B cell (primary cell): Measurements from ENCODE around the gene MYMX. TPM values are rescaled to one million over a fixed set of nuclear protein-coding genes. Genes with fewer than 3 reads are reported as not detected.
A peak's percentile ranks its signal among the peaks of the same experiment; 100 is the strongest.

Experiments
- ATAC-seq: fragments of 200-7000 bp; cut with Tn5 transposase; one replicate; pipeline ENCODE4 v1.10.0; 2021; ENCODE audit warnings: low read depth, mild to moderate bottlenecking, moderate number of reproducible peaks, moderate library complexity
- CTCF ChIA-PET: fragments of 350-600 bp; sonication (Branson Sonifier 250); formaldehyde crosslinking; loops from one replicate; lab custom pipeline; 2021; ENCODE audit warnings: antibody characterized with exemption, inconsistent platforms; lab: Charles Lee
- POLR2A ChIA-PET: fragments of 350-600 bp; sonication (Branson Sonifier 250); formaldehyde crosslinking; loops from one replicate; lab custom pipeline; 2021; ENCODE audit warnings: antibody characterized with exemption; lab: Charles Lee
- DNase-seq: peaks from one replicate; pipeline ENCODE4 v3.0.0; 2013
- H2AFZ ChIP-seq: 2 replicates; pipeline ENCODE4 v1.6.1; 2012; ENCODE audit warnings: mild to moderate bottlenecking, low read depth, low read length; ENCODE audit not compliant: insufficient read depth, poor library complexity, severe bottlenecking
- H3K27ac ChIP-seq, 2 donors: 1 replicate in 1 of 2; 2 replicates in 1 of 2; pipeline ENCODE4 v1.5.1; 2012 to 2013; ENCODE audit warnings: low read length in 2 of 2, mild to moderate bottlenecking in 2 of 2, moderate library complexity in 1 of 2
- H3K27me3 ChIP-seq, 4 experiments: fragments of 200-600 bp in 1 of 4; sonication (generic) in 1 of 4; replicated peaks in 1 of 4; 1 replicate in 2 of 4; 2 replicates in 2 of 4; pipeline versions ENCODE4 v1.6.1 to v1.7.0; 2013 to 2016; ENCODE audit warnings: low read length in 3 of 4, mild to moderate bottlenecking in 2 of 4, mixed read lengths in 1 of 4, moderate library complexity in 1 of 4; ENCODE audit not compliant: insufficient read depth in 4 of 4, control insufficient read depth in 3 of 4; ENCODE audit errors: control extremely low read depth in 1 of 4
- H3K36me3 ChIP-seq, 2 experiments: replicated peaks in 1 of 2; 1 replicate in 1 of 2; 2 replicates in 1 of 2; pipeline versions ENCODE4 v1.6.1 to v1.7.1; 2013; ENCODE audit warnings: low read length in 1 of 2; ENCODE audit not compliant: insufficient read depth in 2 of 2, control insufficient read depth in 1 of 2; ENCODE audit errors: control extremely low read depth in 1 of 2, extremely low read depth in 1 of 2
- H3K4me1 ChIP-seq, 2 donors: fragments of 200-600 bp in 1 of 2; sonication (generic) in 1 of 2; 1 replicate in 1 of 2; 2 replicates in 1 of 2; pipeline versions ENCODE4 v1.5.1 to v1.6.1; 2013 to 2017; ENCODE audit warnings: low read length in 2 of 2; ENCODE audit not compliant: control insufficient read depth in 2 of 2, insufficient read depth in 2 of 2
- H3K4me2 ChIP-seq: replicated peaks from 2 replicates; pipeline ENCODE3; 2012; ENCODE audit warnings: mild to moderate bottlenecking, low read depth, low read length; ENCODE audit not compliant: poor library complexity, severe bottlenecking
- H3K4me3 ChIP-seq, 5 experiments: fragments of 200-600 bp in 1 of 5; sonication (generic) in 1 of 5; 1 replicate in 3 of 5; 2 replicates in 2 of 5; pipeline versions ENCODE4 v1.5.1 to v1.7.0; 2011 to 2016; ENCODE audit warnings: low read length in 4 of 5, mild to moderate bottlenecking in 4 of 5, low read depth in 2 of 5, control low read depth in 1 of 5, moderate library complexity in 1 of 5; ENCODE audit not compliant: insufficient read depth in 1 of 5; ENCODE audit errors: control extremely low read depth in 1 of 5, extremely low read depth in 1 of 5
- H3K79me2 ChIP-seq: fragments of 200-600 bp; sonication (generic); one replicate; pipeline ENCODE4 v1.6.0; 2016; ENCODE audit warnings: low read length; ENCODE audit not compliant: control insufficient read depth, insufficient read depth
- H3K9ac ChIP-seq: fragments of 200-600 bp; sonication (generic); 2 replicates; pipeline ENCODE4 v1.6.1; 2017; ENCODE audit warnings: mild to moderate bottlenecking, low read length, moderate library complexity
- H3K9me3 ChIP-seq, 3 donors: one replicate each; pipeline versions ENCODE4 v1.6.1 to v1.7.1; 2013; ENCODE audit warnings: low read length in 2 of 3; ENCODE audit not compliant: control insufficient read depth in 2 of 3, insufficient read depth in 1 of 3; ENCODE audit errors: control extremely low read depth in 1 of 3
- H4K20me1 ChIP-seq: 2 replicates; pipeline ENCODE4 v1.6.0; 2012; ENCODE audit warnings: mild to moderate bottlenecking, low read length; ENCODE audit not compliant: insufficient read depth, control insufficient read depth, poor library complexity, severe bottlenecking
- H3K27ac Mint-ChIP-seq: one replicate; pipeline ENCODE4 v1.8.0; 2021; ENCODE audit warnings: mixed read lengths
- H3K27me3 Mint-ChIP-seq: one replicate; pipeline ENCODE4 v1.8.0; 2021; ENCODE audit warnings: mixed read lengths
- H3K4me1 Mint-ChIP-seq: one replicate; pipeline ENCODE4 v1.8.0; 2021; ENCODE audit warnings: mixed read lengths
- H3K4me3 Mint-ChIP-seq: one replicate; pipeline ENCODE4 v1.8.0; 2021; ENCODE audit warnings: mixed read lengths
- H3K9me3 Mint-ChIP-seq: one replicate; pipeline ENCODE4 v1.8.0; 2022; ENCODE audit warnings: mixed read lengths; ENCODE audit not compliant: insufficient read depth
- EZH2 ChIP-seq: IDR thresholded peaks from 2 replicates; pipeline ENCODE4 v1.6.1; 2012; ENCODE audit warnings: borderline replicate concordance, low read depth, mild to moderate bottlenecking, moderate library complexity, low read length; ENCODE audit not compliant: insufficient read depth, poor library complexity, severe bottlenecking
- WGBS: methylation state at CpG from one replicate; pipeline ENCODE4 v1.1.5; 2013; ENCODE audit warnings: missing lambda C conversion rate; ENCODE audit not compliant: insufficient coverage; 5-methylcytosine and 5-hydroxymethylcytosine counted together
- intact Hi-C: fragments of 100-400 bp; cut with micrococcal nuclease; formaldehyde crosslinking; loops from one replicate; pipeline ENCODE4 v1.10.0; 2022
- polyA plus RNA-seq: library from polyadenylated mRNA; depleted of rRNA; stranded (reverse); fragments of >200 nt; gene quantifications from 2 replicates; pipeline ENCODE4 v1.2.3, GENCODE V29; 2012
- total RNA-seq, 2 donors: library from RNA; stranded (reverse); fragments of 120-200 nt in 1 of 2; gene quantifications; 1 replicate in 1 of 2; 2 replicates in 1 of 2; pipeline versions ENCODE4 v1.2.3 to v1.2.4, GENCODE V29; 2013 to 2022
- TF ChIP-seq, protein P1 (sequence below): fragments of 200-600 bp; IDR thresholded peaks from one replicate; pipeline ENCODE4 v1.8.0; 2022; ENCODE audit warnings: antibody characterized with exemption, mild to moderate bottlenecking

MYMX gene
- total and polyA plus RNA-seq, 2 donors (not counting 1 experiment from before 2014, with no cell fraction given): not detected

DNA sequence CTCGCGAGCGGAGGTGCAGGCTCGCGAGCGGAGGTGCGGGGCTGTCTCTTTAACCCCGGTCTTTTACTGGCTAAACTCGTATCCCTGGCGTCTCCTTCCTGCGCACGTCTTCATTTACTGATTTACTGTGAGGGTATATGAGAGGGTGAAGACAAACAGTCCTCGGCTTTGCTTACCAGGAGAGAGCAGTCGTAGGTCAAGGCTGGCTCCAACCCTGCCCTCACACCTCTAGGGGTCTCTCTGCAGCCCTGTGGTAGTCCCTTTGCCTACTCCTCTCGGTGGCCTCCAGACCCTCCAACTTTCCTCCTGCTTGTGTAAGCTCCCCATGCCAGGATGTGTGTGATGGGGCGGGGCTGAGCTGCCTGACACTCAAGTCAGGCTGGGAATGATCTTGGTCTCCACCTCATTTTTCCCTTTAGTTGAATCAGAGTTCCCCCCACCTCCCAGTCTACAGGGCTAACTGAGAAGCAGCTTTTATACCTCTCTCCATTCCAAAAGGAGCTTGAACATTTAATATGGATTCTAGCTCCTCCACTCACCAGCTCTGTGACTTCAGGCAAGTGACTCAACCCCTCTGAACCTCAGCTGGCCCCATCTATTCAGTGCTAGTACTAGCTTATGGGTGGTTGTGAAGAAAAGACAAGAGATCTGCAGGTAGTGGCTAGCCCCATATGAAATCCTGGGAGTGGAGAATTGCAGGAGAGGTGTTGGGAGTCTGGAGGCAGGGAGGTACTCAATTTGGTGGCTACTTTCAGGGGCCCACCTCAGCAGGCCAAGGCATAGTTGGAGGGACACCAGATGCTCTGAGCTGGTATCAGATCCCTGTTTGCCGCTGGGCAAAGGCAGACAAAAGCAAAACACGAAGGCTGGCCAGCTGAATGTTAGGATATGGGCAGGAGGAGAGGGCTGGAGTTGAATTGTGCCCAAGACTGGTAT lies 7.6 kb downstream of the MYMX start:
- ChIA-PET CTCF (interaction anchor here (0.7 to 3.1 kb wide), 16 partner anchors 10 to 128 kb away, joined by 3 to 22 read pairs (median 5); partner anchors contain the start of genes HSP90AB1, MRPL14 and TMEM63B), POLR2A (interaction anchor here (0.6 to 5.0 kb wide), 4 partner anchors 13 to 33 kb away, joined by 3 to 52 read pairs (median 8); partner anchors contain the start of genes HSP90AB1 and SLC35B2)
- TF ChIP-seq EZH2: no peak
- TF ChIP-seq, protein P1, sequence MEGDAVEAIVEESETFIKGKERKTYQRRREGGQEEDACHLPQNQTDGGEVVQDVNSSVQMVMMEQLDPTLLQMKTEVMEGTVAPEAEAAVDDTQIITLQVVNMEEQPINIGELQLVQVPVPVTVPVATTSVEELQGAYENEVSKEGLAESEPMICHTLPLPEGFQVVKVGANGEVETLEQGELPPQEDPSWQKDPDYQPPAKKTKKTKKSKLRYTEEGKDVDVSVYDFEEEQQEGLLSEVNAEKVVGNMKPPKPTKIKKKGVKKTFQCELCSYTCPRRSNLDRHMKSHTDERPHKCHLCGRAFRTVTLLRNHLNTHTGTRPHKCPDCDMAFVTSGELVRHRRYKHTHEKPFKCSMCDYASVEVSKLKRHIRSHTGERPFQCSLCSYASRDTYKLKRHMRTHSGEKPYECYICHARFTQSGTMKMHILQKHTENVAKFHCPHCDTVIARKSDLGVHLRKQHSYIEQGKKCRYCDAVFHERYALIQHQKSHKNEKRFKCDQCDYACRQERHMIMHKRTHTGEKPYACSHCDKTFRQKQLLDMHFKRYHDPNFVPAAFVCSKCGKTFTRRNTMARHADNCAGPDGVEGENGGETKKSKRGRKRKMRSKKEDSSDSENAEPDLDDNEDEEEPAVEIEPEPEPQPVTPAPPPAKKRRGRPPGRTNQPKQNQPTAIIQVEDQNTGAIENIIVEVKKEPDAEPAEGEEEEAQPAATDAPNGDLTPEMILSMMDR: no peak
- Mint-ChIP-seq H3K27ac (no peak overlapping the region), H3K4me3 (peak overlapping the region; percentile 88), H3K4me1 (peaks cover 30% of the 10 kb centered on the region), H3K9me3 (no peaks in the 10 kb centered on the region), H3K27me3 (no peaks in the 10 kb centered on the region)
- intact Hi-C loops: loop anchor here (5.0 kb wide), 2 partner anchors 52 to 163 kb away; partner anchors contain the start of gene CDC5L
- 25% methylated on average over 8 of the region's 18 CpGs for WGBS
- Histone ChIP-seq H3K27ac (no peak overlapping the region), H3K9ac (peak overlapping the region; percentile 71), H3K79me2 (peaks cover 5% of the 10 kb centered on the region), H3K4me3 (peak overlapping the region; percentile 16 to 68 (median 58)), H3K4me2 (peak overlapping the region; percentile 97), H4K20me1 (no peaks in the 10 kb centered on the region), H3K27me3 (peaks cover 0 to 2% (median 0%) of the 10 kb centered on the region in 4 experiments), H3K9me3 (no peaks in the 10 kb centered on the region), H2AFZ (peak overlapping the region; percentile 88), H3K4me1 (peaks cover 17 to 33% of the 10 kb centered on the region in 2 donors), H3K36me3 (no peaks in the 10 kb centered on the region)
- ATAC-seq: no peak
- peak; percentile 47 for DNase-seq
